Endothelial cell of umbilical vein (primary cell): ENCODE measurements around the gene FLRT1.

Experiments
- CTCF ChIP-seq, 2 donors: IDR thresholded peaks; 1 replicate in 1 of 2; 2 replicates in 1 of 2; pipeline ENCODE4 v1.5.1; 2011; ENCODE audit warnings: low read length in 2 of 2, mild to moderate bottlenecking in 2 of 2, moderate library complexity in 2 of 2, control low read depth in 1 of 2, inconsistent platforms in 1 of 2, low read depth in 1 of 2; ENCODE audit not compliant: insufficient read depth in 1 of 2; ENCODE audit errors: extremely low read depth in 1 of 2
- EZH2 ChIP-seq: IDR thresholded peaks from 2 replicates; pipeline ENCODE4 v1.6.1; 2012; ENCODE audit warnings: borderline replicate concordance, low read depth, mild to moderate bottlenecking, moderate library complexity, low read length, inconsistent platforms; ENCODE audit not compliant: severe bottlenecking
- MYC ChIP-seq: IDR thresholded peaks from one replicate; pipeline ENCODE4 v1.6.1; 2011; ENCODE audit warnings: mild to moderate bottlenecking, low read depth, low read length
- POLR2A ChIP-seq: IDR thresholded peaks from 2 replicates; pipeline ENCODE4 v1.6.1; 2012; ENCODE audit warnings: low read depth, mild to moderate bottlenecking, control low read depth, low read length

- no peak for TF ChIP-seq CTCF (IDR thresholded peaks at IDR 0.05; ENCODE audit: extremely low read depth in 1 of 2, insufficient read depth in 1 of 2, low read depth in 1 of 2, low read length in 2 of 2)
- TF ChIP-seq POLR2A, result no peak
- no peak for TF ChIP-seq MYC
- no peak for TF ChIP-seq EZH2
These were observed 30.0 kb upstream of the FLRT1 start for GRCh38 chr11:64005691-64006090.
